GM23338 (cell line): ENCODE data around the gene OGFOD2. TPM values are rescaled to one million over a fixed set of nuclear protein-coding genes. Genes with fewer than 3 reads are reported as not detected.

Experiments
- JUNB ChIP-seq: IDR thresholded peaks from one replicate; pipeline ENCODE4 v1.6.1; 2016; ENCODE audit warnings: antibody characterized with exemption; ENCODE audit not compliant: unreplicated experiment
- ZNF114 ChIP-seq: fragments of 250-450 bp; sonication (Bioruptor Pico); IDR thresholded peaks from 2 replicates; pipeline ENCODE4 v1.5.0; 2020; ENCODE audit warnings: mild to moderate bottlenecking, moderate library complexity
- ZNF331 ChIP-seq: fragments of 250-450 bp; sonication (Bioruptor Pico); IDR thresholded peaks from 2 replicates; pipeline ENCODE4 v1.5.0; 2020; ENCODE audit warnings: low read depth, mild to moderate bottlenecking, moderate library complexity
- ZNF462 ChIP-seq: fragments of 250-450 bp; sonication (Bioruptor Pico); IDR thresholded peaks from 2 replicates; pipeline ENCODE4 v1.5.0; 2020; ENCODE audit warnings: mild to moderate bottlenecking, moderate library complexity
- polyA plus RNA-seq: library from polyadenylated mRNA; unstranded; fragments of >200 nt; fragmentation: Nextera tagmentation; extraction: Ambion mirVana; gene quantifications from 2 replicates; pipeline ENCODE4 v1.2.1, GENCODE V29; 2016
- total RNA-seq: library from RNA; depleted of rRNA; stranded (reverse); fragments of >200 nt; shearing (Covaris generic); gene quantifications from 2 replicates; pipeline ENCODE4 v1.2.3, GENCODE V29; 2014
- TF ChIP-seq, protein P1 (sequence below): IDR thresholded peaks from one replicate; pipeline ENCODE4 v1.6.1; 2018; ENCODE audit warnings: antibody characterized with exemption; ENCODE audit not compliant: unreplicated experiment

The OGFOD2 gene
- total and polyA plus RNA-seq, 2 experiments from 2014 or later: 13.1 to 16.1 TPM

GRCh38 chr12:122927756-122928403 is 47.2 kb upstream of the OGFOD2 start (continued):
- TF ChIP-seq ZNF462 (CRISPR knock-in tag) (no peak), JUNB (no peak), ZNF331 (CRISPR knock-in tag) (no peak), ZNF114 (CRISPR knock-in tag) (no peak)
- TF ChIP-seq, protein P1, sequence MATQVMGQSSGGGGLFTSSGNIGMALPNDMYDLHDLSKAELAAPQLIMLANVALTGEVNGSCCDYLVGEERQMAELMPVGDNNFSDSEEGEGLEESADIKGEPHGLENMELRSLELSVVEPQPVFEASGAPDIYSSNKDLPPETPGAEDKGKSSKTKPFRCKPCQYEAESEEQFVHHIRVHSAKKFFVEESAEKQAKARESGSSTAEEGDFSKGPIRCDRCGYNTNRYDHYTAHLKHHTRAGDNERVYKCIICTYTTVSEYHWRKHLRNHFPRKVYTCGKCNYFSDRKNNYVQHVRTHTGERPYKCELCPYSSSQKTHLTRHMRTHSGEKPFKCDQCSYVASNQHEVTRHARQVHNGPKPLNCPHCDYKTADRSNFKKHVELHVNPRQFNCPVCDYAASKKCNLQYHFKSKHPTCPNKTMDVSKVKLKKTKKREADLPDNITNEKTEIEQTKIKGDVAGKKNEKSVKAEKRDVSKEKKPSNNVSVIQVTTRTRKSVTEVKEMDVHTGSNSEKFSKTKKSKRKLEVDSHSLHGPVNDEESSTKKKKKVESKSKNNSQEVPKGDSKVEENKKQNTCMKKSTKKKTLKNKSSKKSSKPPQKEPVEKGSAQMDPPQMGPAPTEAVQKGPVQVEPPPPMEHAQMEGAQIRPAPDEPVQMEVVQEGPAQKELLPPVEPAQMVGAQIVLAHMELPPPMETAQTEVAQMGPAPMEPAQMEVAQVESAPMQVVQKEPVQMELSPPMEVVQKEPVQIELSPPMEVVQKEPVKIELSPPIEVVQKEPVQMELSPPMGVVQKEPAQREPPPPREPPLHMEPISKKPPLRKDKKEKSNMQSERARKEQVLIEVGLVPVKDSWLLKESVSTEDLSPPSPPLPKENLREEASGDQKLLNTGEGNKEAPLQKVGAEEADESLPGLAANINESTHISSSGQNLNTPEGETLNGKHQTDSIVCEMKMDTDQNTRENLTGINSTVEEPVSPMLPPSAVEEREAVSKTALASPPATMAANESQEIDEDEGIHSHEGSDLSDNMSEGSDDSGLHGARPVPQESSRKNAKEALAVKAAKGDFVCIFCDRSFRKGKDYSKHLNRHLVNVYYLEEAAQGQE: no peak
